Measurements from ENCODE around the gene KRTAP10-8.
"Not testable (repeated sequence)": the region's sequence is repeated elsewhere in the genome, so short reads cannot be mapped to it uniquely, and the experiment has no call there.

The KRTAP10-8 gene

DNA sequence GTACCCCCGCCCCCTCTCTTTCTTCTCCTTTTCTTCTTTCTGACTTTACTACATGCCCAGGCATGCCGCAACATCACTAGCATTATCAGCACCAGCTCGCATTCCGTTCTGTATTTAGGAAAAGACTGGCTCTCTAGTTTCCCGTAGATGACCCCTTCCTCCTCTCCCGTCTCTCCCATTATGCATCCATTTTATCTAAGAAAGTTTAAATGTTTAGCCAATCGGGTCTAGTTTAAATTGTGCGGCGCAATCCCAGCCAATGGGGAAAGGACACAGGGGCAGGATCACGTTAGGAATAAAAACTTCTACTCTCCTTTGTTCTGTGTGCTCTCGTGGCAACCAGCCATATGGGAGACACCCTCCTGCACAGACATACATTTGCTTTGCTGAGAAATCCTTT lies 13.8 kb upstream of the KRTAP10-8 start (continued):
- TF ChIP-seq, protein P1, sequence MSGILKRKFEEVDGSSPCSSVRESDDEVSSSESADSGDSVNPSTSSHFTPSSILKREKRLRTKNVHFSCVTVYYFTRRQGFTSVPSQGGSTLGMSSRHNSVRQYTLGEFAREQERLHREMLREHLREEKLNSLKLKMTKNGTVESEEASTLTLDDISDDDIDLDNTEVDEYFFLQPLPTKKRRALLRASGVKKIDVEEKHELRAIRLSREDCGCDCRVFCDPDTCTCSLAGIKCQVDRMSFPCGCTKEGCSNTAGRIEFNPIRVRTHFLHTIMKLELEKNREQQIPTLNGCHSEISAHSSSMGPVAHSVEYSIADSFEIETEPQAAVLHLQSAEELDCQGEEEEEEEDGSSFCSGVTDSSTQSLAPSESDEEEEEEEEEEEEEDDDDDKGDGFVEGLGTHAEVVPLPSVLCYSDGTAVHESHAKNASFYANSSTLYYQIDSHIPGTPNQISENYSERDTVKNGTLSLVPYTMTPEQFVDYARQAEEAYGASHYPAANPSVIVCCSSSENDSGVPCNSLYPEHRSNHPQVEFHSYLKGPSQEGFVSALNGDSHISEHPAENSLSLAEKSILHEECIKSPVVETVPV (CRISPR knock-in tag; IDR thresholded peaks at IDR 0.05): no peak
- no peak for TF ChIP-seq OSR1 (CRISPR knock-in tag; IDR thresholded peaks at IDR 0.05)
- TF ChIP-seq SNAI2 (CRISPR knock-in tag; IDR thresholded peaks at IDR 0.05): no peak

DNA sequence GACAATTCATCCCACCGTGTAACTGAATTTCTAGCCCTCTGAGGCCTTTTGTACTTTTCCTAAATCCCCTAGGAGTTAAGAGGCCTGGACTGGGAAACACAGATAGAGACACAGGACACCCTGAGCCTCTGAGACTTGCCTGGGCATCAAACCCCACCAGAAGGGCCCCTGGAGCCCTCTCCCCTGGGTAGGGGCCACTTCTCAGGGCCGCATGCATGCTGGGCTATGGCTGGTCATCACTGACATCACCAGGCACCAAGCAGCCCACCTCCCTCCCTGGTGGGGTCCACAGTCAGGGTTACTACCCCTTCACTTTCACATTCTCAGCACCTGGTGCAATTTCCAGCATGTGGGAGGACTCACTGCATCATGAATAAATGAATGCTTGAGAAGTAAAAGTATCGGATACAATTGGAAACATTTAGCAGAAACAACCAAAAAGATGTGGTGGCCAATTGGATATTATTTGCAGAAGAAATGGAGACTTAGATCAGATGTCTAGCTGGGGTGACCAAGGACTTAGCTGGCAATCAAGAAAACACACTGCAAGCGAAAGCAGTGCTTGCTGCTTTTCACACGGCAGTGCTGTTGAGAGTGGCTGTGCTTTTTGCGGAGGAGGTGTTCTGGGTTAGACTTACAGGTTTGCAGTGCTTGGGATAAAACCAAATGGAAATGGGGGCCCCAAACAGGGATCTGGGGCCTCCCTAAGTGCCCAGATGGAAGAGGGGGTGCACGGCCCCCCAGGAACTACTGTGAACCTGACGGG lies 12.4 kb upstream of the KRTAP10-8 start:
- ATAC-seq: no peak
- TF ChIP-seq GLIS3 (CRISPR knock-in tag; IDR thresholded peaks at IDR 0.05): no peak

DNA sequence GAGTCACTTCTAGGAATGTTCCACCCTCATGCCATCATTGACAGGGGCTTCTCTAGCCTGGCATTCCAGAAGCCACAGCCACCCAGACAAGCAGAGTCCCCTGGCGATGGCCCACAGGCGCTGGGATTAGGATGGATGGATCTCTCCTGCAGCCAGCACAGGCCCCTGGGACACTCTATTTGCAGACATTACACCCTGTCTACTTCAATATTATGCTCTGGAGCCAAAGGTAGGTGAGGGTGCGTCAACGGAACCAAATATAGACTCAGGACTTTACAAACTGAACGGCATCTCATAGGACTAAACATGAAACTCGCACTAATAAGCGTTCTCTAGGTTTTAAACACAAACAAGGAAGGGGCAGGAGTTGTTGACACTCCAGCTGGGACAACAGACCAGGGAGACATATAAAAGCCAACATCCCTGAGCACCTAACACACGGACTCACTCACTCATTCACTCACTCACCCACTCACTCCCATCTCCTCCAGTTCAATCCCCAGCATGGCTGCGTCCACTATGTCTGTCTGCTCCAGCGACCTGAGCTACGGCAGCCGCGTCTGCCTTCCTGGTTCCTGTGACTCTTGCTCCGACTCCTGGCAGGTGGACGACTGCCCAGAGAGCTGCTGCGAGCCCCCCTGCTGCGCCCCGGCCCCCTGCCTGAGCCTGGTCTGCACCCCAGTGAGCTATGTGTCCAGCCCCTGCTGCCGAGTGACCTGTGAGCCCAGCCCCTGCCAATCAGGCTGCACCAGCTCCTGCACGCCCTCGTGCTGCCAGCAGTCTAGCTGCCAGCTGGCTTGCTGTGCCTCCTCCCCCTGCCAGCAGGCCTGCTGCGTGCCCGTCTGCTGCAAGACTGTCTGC lies 11.5 kb upstream of the KRTAP10-8 start, which contains the start of gene KRTAP10-7:
Gene KRTAP10-7, plus strand, starts transcription at position 480 of the 861 bp plus-strand sequence. Its CDS starts 25 bp downstream, at position 505.
- not testable (repeated sequence) for ATAC-seq

DNA sequence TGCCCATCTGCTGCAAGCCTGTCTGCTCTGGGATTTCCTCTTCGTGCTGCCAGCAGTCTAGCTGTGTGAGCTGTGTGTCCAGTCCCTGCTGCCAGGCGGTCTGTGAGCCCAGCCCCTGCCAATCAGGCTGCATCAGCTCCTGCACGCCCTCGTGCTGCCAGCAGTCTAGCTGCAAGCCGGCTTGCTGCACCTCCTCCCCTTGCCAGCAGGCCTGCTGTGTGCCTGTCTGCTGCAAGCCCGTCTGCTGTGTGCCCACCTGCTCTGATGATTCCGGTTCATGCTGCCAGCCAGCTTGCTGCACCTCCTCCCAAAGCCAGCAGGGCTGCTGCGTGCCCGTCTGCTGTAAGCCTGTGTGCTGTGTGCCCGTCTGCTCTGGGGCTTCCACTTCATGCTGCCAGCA lies 10.8 kb upstream of the KRTAP10-8 start:
- peak; percentile 46; the same call in 1 of the 3 replicates for ATAC-seq

DNA sequence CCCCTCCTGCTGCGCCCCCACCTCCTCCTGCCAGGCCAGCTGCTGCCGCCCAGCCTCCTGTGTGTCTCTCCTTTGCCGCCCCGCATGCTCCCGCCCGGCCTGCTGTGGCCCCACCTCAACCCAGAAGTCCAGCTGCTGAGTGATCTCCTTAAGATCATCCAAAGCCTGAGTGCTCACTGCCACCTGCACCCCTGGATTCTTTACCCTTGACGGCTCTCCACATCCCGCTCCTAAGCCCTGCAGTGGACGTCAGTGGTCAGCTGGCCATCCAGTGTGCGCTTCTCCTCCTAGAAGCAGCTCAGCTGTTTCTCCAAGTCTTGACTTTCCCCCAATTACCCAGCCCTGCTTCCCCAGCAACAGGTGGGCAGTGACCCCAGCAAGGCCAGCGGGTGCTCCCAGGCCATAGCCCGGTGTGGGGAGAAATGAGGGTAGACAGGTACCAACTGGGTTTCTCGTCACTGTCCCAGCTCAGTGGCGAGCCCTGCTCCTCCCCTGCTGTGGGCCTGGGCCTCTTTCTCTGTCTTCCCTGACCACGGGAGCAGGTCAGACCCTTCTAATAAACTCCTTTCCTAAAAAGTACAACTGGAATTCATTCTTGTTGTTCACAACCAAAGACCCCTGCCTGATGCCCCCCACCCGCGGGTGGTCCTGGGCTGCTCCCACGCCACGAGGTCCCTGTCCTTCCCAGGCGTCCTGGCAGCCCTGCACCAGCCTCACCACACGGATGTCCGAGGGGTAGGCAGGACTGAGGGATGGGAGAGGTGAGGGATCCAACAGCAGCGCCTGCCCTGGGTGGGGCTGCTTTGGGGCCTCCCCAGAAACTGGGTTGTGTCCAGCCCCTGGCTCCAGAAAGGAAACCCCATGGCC lies 10.1 kb upstream of the KRTAP10-8 start:
- no peak for TF ChIP-seq CSDC2 (CRISPR knock-in tag; IDR thresholded peaks at IDR 0.05)
- no peak for TF ChIP-seq ZFP30 (CRISPR knock-in tag; IDR thresholded peaks at IDR 0.05)
- TF ChIP-seq, protein P2, sequence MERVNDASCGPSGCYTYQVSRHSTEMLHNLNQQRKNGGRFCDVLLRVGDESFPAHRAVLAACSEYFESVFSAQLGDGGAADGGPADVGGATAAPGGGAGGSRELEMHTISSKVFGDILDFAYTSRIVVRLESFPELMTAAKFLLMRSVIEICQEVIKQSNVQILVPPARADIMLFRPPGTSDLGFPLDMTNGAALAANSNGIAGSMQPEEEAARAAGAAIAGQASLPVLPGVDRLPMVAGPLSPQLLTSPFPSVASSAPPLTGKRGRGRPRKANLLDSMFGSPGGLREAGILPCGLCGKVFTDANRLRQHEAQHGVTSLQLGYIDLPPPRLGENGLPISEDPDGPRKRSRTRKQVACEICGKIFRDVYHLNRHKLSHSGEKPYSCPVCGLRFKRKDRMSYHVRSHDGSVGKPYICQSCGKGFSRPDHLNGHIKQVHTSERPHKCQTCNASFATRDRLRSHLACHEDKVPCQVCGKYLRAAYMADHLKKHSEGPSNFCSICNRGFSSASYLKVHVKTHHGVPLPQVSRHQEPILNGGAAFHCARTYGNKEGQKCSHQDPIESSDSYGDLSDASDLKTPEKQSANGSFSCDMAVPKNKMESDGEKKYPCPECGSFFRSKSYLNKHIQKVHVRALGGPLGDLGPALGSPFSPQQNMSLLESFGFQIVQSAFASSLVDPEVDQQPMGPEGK (CRISPR knock-in tag; IDR thresholded peaks at IDR 0.05; ENCODE audit: borderline replicate concordance): no peak
- TF ChIP-seq ZNF565 (CRISPR knock-in tag; conservative IDR thresholded peaks at IDR 0.05; ENCODE audit: low read depth): no peak
- no peak for TF ChIP-seq TOX (CRISPR knock-in tag; IDR thresholded peaks at IDR 0.05; ENCODE audit: borderline replicate concordance)
- TF ChIP-seq ISL1 (CRISPR knock-in tag; IDR thresholded peaks at IDR 0.05): no peak
- TF ChIP-seq RARB (CRISPR knock-in tag; IDR thresholded peaks at IDR 0.05): no peak
- ATAC-seq: no peak

DNA sequence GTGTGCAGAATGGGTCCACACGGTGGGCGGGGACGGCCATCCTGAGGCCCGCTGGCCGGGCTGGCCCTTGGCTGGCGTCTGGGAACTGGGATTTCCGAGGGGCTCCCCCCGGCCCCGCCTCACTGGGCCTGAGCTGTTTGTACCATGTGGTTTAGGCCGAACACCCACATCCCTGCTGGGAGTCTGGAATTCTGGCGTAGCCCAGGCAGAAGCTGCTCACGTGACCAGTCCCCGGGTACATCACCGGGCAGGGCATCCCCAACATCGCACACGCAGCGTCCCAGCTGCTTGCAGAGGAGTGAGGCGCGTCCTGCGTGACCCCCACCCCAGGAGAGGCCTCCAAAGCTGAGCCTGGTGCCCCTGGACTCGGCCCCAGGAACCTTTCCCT lies 9.4 kb upstream of the KRTAP10-8 start:
- TF ChIP-seq, protein P3, sequence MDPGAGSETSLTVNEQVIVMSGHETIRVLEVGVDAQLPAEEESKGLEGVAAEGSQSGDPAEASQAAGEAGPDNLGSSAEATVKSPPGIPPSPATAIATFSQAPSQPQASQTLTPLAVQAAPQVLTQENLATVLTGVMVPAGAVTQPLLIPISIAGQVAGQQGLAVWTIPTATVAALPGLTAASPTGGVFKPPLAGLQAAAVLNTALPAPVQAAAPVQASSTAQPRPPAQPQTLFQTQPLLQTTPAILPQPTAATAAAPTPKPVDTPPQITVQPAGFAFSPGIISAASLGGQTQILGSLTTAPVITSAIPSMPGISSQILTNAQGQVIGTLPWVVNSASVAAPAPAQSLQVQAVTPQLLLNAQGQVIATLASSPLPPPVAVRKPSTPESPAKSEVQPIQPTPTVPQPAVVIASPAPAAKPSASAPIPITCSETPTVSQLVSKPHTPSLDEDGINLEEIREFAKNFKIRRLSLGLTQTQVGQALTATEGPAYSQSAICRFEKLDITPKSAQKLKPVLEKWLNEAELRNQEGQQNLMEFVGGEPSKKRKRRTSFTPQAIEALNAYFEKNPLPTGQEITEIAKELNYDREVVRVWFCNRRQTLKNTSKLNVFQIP (CRISPR knock-in tag; IDR thresholded peaks at IDR 0.05; ENCODE audit: borderline replicate concordance, low read depth): no peak
- TF ChIP-seq, protein P2 (CRISPR knock-in tag; IDR thresholded peaks at IDR 0.05; ENCODE audit: borderline replicate concordance): no peak
- peak; percentile 25; the same call in 1 of the 3 replicates for ATAC-seq

Measured in SK-N-SH treated with all-trans-retinoic acid at 6 μM for 48 hours (cell line).